GM13977 (cell line): ENCODE data around the gene KRTAP10-10.
"Not testable (repeated sequence)": the region's sequence is repeated elsewhere in the genome, so short reads cannot be mapped to it uniquely, and the experiment has no call there.

Source experiments
- DNase-seq: peaks from one replicate; pipeline ENCODE4 v3.0.0; 2012; ENCODE audit warnings: low spot score
- in situ Hi-C: fragments of 300-500 bp; cut with MboI; formaldehyde crosslinking; loops from one replicate; pipeline ENCODE4 v1.12.0; 2022; ENCODE audit warnings: low sequenced_read_pairs, low pct_unique_long_range_greater_than_20kb, mixed read lengths, inconsistent platforms; ENCODE audit not compliant: unreplicated experiment
- TF ChIP-seq, protein P1 (sequence below): IDR thresholded peaks from 2 replicates; pipeline ENCODE4 v1.5.1; 2012; ENCODE audit warnings: mild to moderate bottlenecking, control low read depth; ENCODE audit not compliant: insufficient read depth; ENCODE audit errors: extremely low read depth, missing control alignments

The KRTAP10-10 gene

GRCh38 chr21:44601596-44602462 lies 35.3 kb upstream of the KRTAP10-10 start:
- TF ChIP-seq, protein P1, sequence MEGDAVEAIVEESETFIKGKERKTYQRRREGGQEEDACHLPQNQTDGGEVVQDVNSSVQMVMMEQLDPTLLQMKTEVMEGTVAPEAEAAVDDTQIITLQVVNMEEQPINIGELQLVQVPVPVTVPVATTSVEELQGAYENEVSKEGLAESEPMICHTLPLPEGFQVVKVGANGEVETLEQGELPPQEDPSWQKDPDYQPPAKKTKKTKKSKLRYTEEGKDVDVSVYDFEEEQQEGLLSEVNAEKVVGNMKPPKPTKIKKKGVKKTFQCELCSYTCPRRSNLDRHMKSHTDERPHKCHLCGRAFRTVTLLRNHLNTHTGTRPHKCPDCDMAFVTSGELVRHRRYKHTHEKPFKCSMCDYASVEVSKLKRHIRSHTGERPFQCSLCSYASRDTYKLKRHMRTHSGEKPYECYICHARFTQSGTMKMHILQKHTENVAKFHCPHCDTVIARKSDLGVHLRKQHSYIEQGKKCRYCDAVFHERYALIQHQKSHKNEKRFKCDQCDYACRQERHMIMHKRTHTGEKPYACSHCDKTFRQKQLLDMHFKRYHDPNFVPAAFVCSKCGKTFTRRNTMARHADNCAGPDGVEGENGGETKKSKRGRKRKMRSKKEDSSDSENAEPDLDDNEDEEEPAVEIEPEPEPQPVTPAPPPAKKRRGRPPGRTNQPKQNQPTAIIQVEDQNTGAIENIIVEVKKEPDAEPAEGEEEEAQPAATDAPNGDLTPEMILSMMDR: no peak
- in situ Hi-C loops: no loop called here
- no peak for DNase-seq

GRCh38 chr21:44602463-44602850 lies 34.7 kb upstream of the KRTAP10-10 start:
- DNase-seq: no peak
- TF ChIP-seq, protein P1: no peak
- in situ Hi-C loops: no loop called here

GRCh38 chr21:44603109-44603875 lies 33.9 kb upstream of the KRTAP10-10 start:
- no peak for DNase-seq
- TF ChIP-seq, protein P1: no peak
- in situ Hi-C loops: no loop called here

- in situ Hi-C loops: no loop called here
- no peak for DNase-seq
- TF ChIP-seq, protein P1: no peak
Measured at GRCh38 chr21:44603911-44604310, 33.2 kb upstream of the KRTAP10-10 start.

DNA sequence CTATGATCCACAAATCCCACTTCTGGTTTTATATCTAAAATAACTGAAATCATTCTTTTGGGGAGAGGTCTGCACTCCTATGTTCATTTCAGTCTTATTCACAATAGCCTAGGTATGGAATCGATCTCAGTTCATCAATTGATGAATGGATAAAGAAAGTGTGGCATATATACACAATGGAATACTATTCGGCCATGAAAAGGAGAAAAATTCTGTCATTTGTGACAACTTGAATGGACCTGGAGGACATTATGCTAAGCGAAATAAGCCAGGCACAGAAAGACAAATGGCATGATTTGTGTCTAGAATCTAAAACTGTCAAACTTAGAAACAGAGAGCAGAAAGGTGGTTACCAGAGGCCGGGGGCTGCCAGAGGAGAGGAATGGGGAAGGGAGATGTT lies 30.7 kb upstream of the KRTAP10-10 start:
- in situ Hi-C loops: no loop called here

GRCh38 chr21:44609193-44609592 lies 28.0 kb upstream of the KRTAP10-10 start:
- DNase-seq: no peak
- TF ChIP-seq, protein P1: no peak
- in situ Hi-C loops: no loop called here

More for the DNA sequence above, 30.7 kb upstream of the KRTAP10-10 start:
- TF ChIP-seq, protein P1: no peak
- DNase-seq: no peak

- DNase-seq, in situ Hi-C loops: not testable (repeated sequence)
Measured at GRCh38 chr21:44610157-44610843, 26.9 kb upstream of the KRTAP10-10 start.
